ENCODE data around the gene MAEA. TPM values are rescaled to one million over a fixed set of nuclear protein-coding genes. Genes with fewer than 3 reads are reported as not detected.

MAEA gene
- total and polyA plus RNA-seq, 2 experiments from 2014 or later, result 49.8 to 99.0 TPM

- Mint-ChIP-seq H3K27me3 (ENCODE audit: insufficient read depth, low read depth, poor library complexity) (peaks cover 12% of the 10 kb centered on the region), H3K4me1 (peaks cover 56% of the 10 kb centered on the region), H3K27ac (no peak overlapping the region), H3K9me3 (no peaks in the 10 kb centered on the region), H3K36me3 (ENCODE audit: low read depth) (peaks cover 28% of the 10 kb centered on the region), H3K4me3 (no peak overlapping the region)
- H3K36me3 ChIP-seq (ENCODE audit: insufficient read depth), result no peaks in the 10 kb centered on the region
- peaks cover 21% of the 10 kb centered on the region for H3K4me1 ChIP-seq (ENCODE audit: insufficient read depth)
- no peaks in the 10 kb centered on the region for H3K27me3 ChIP-seq (ENCODE audit: insufficient read depth)
- peaks cover 45% of the 10 kb centered on the region for H4K20me1 ChIP-seq (replicated peaks; ENCODE audit: insufficient read depth)
- ATAC-seq, result no peak
- TF ChIP-seq CREB1 (CRISPR knock-in tag; IDR thresholded peaks at IDR 0.05; ENCODE audit: low read depth) (no peak), POLR2AphosphoS5 (IDR thresholded peaks at IDR 0.05; ENCODE audit: low read depth) (no peak), ZNF462 (CRISPR knock-in tag; IDR thresholded peaks at IDR 0.05) (no peak), ZNF114 (CRISPR knock-in tag; IDR thresholded peaks at IDR 0.05) (no peak), ETS1 (IDR thresholded peaks at IDR 0.05) (no peak), JUNB (IDR thresholded peaks at IDR 0.05; ENCODE audit: unreplicated experiment) (no peak), REST (IDR thresholded peaks at IDR 0.05; ENCODE audit: unreplicated experiment) (no peak), CTCF (conservative IDR thresholded peaks at IDR 0.05; ENCODE audit: low read depth in 2 of 2) (no peak), ZNF331 (CRISPR knock-in tag; IDR thresholded peaks at IDR 0.05; ENCODE audit: low read depth) (no peak), NANOG (IDR thresholded peaks at IDR 0.05; ENCODE audit: borderline replicate concordance) (no peak)
- no peaks in the 10 kb centered on the region for H3K9me2 ChIP-seq (ENCODE audit: insufficient read depth)
- no peaks in the 10 kb centered on the region for H3F3A ChIP-seq (replicated peaks; ENCODE audit: low read depth)
- no peak overlapping the region for H2AFZ ChIP-seq
- no peak overlapping the region for H3K4me3 ChIP-seq
- H3K4me2 ChIP-seq, result no peak overlapping the region
- no peak for DNase-seq (ENCODE audit: low spot score)
- H3K27ac ChIP-seq (ENCODE audit: low read depth), result no peak overlapping the region
- H3K79me2 ChIP-seq (replicated peaks; ENCODE audit: insufficient read depth), result peaks cover 92% of the 10 kb centered on the region
Observed at GRCh38 chr4:1295405-1296055, 5.8 kb downstream of the MAEA start.
